SK-N-SH treated with all-trans-retinoic acid at 6 μM for 48 hours (cell line): ENCODE measurements around the gene HTR1D.

Experiments
- ATAC-seq: fragments of 200-7000 bp; cut with Tn5 transposase; 3 replicates; pipeline ENCODE4 v1.9.1; 2020; ENCODE audit warnings: mild to moderate bottlenecking, moderate library complexity
- ARNTL ChIP-seq: fragments of 450-650 bp; formaldehyde crosslinking; IDR thresholded peaks from 2 replicates; pipeline ENCODE4 v1.5.0; 2020; ENCODE audit warnings: low read depth, mild to moderate bottlenecking, moderate library complexity, borderline replicate concordance
- BACH2 ChIP-seq: fragments of 250-450 bp; sonication (Bioruptor Pico); IDR thresholded peaks from 2 replicates; pipeline ENCODE4 v1.9.0; 2021; ENCODE audit warnings: mild to moderate bottlenecking, borderline replicate concordance
- CSDC2 ChIP-seq: fragments of 250-450 bp; sonication (Bioruptor Pico); IDR thresholded peaks from 2 replicates; pipeline ENCODE4 v1.5.0; 2020; ENCODE audit warnings: mild to moderate bottlenecking, moderate library complexity
- ESRRG ChIP-seq: fragments of 250-450 bp; sonication (Bioruptor Pico); IDR thresholded peaks from 2 replicates; pipeline ENCODE4 v1.6.1; 2021; ENCODE audit warnings: mild to moderate bottlenecking
- GLIS3 ChIP-seq: fragments of 250-450 bp; sonication (Bioruptor Pico); IDR thresholded peaks from 2 replicates; pipeline ENCODE4 v1.5.0; 2020; ENCODE audit warnings: mild to moderate bottlenecking, moderate library complexity
- ISL1 ChIP-seq: fragments of 250-450 bp; sonication (Bioruptor Pico); IDR thresholded peaks from 2 replicates; pipeline ENCODE4 v2.1.2; 2022; ENCODE audit warnings: mild to moderate bottlenecking, moderate library complexity
- OSR1 ChIP-seq: fragments of 250-450 bp; sonication (Bioruptor Pico); IDR thresholded peaks from 2 replicates; pipeline ENCODE4 v1.8.0; 2022; ENCODE audit warnings: moderate library complexity, mild to moderate bottlenecking, inconsistent platforms
- RARB ChIP-seq: fragments of 250-450 bp; sonication (Bioruptor Pico); IDR thresholded peaks from 2 replicates; pipeline ENCODE4 v1.8.0; 2021; ENCODE audit warnings: mild to moderate bottlenecking, moderate library complexity
- SNAI2 ChIP-seq: fragments of 250-450 bp; sonication (Bioruptor Pico); IDR thresholded peaks from 2 replicates; pipeline ENCODE4 v1.5.0; 2020; ENCODE audit warnings: mild to moderate bottlenecking, moderate library complexity
- TCF4 ChIP-seq: fragments of 250-450 bp; sonication (Bioruptor Pico); IDR thresholded peaks from 2 replicates; pipeline ENCODE4 v1.8.0; 2021; ENCODE audit warnings: mild to moderate bottlenecking, moderate library complexity, borderline replicate concordance
- TOX ChIP-seq: fragments of 250-450 bp; sonication (Bioruptor Pico); IDR thresholded peaks from 2 replicates; pipeline ENCODE4 v1.8.0; 2021; ENCODE audit warnings: mild to moderate bottlenecking, moderate library complexity, borderline replicate concordance
- ZC3H10 ChIP-seq: fragments of 250-450 bp; sonication (Bioruptor Pico); IDR thresholded peaks from 2 replicates; pipeline ENCODE4 v1.5.1; 2021; ENCODE audit warnings: mild to moderate bottlenecking, moderate library complexity
- ZFP3 ChIP-seq: fragments of 250-450 bp; sonication (Bioruptor Pico); IDR thresholded peaks from 2 replicates; pipeline ENCODE4 v1.5.0; 2020; ENCODE audit warnings: mild to moderate bottlenecking, moderate library complexity
- ZFP30 ChIP-seq: fragments of 450-650 bp; formaldehyde crosslinking; IDR thresholded peaks from 2 replicates; pipeline ENCODE4 v1.5.0; 2022; ENCODE audit warnings: mild to moderate bottlenecking, moderate library complexity
- ZNF565 ChIP-seq: fragments of 450-650 bp; formaldehyde crosslinking; conservative IDR thresholded peaks from 2 replicates; pipeline ENCODE4 v1.5.0; 2020; ENCODE audit warnings: low read depth, mild to moderate bottlenecking, moderate library complexity
- ZNF70 ChIP-seq: fragments of 450-650 bp; formaldehyde crosslinking; IDR thresholded peaks from 2 replicates; pipeline ENCODE4 v1.5.0; 2020; ENCODE audit warnings: mild to moderate bottlenecking, moderate library complexity
- ZNF8 ChIP-seq: fragments of 450-650 bp; formaldehyde crosslinking; IDR thresholded peaks from 2 replicates; pipeline ENCODE4 v1.5.0; 2020; ENCODE audit warnings: mild to moderate bottlenecking, moderate library complexity
- TF ChIP-seq, protein P1 (sequence below): fragments of 250-450 bp; sonication (Bioruptor Pico); IDR thresholded peaks from 2 replicates; pipeline ENCODE4 v1.5.1; 2020; ENCODE audit warnings: low read depth, mild to moderate bottlenecking, moderate library complexity
- TF ChIP-seq, protein P2 (sequence below): fragments of 250-450 bp; sonication (Bioruptor Pico); IDR thresholded peaks from 2 replicates; pipeline ENCODE4 v1.5.1; 2021; ENCODE audit warnings: mild to moderate bottlenecking, moderate library complexity
- TF ChIP-seq, protein P3 (sequence below): fragments of 250-450 bp; sonication (Bioruptor Pico); IDR thresholded peaks from 2 replicates; pipeline ENCODE4 v1.5.0; 2020; ENCODE audit warnings: mild to moderate bottlenecking, moderate library complexity
- TF ChIP-seq, protein P4 (sequence below): fragments of 250-450 bp; sonication (Bioruptor Pico); IDR thresholded peaks from 2 replicates; pipeline ENCODE4 v1.8.0; 2021; ENCODE audit warnings: low read depth, mild to moderate bottlenecking, moderate library complexity, borderline replicate concordance
- TF ChIP-seq, protein P5 (sequence below): fragments of 250-450 bp; sonication (Bioruptor Pico); IDR thresholded peaks from 2 replicates; pipeline ENCODE4 v1.8.0; 2020; ENCODE audit warnings: mild to moderate bottlenecking, moderate library complexity, borderline replicate concordance

HTR1D gene

DNA sequence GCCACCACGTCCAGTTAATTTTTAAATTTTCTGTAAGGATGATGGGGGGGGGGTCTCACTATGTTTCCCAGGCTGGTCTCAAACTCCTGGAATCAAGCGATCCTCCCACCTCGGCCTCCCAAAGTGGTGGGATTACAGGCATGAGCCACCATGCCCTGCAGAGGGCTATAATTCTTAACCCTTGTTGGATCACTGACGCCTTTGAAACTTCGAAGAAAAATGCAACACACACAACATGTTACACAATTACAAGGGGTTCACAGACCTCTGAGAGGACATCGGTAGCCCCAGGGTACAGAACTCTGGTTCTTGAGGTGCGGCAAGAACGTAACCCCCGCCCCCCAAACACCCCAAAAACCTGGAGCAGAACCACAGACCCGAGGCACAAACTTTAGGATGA lies 40.3 kb downstream of the HTR1D start:
- TF ChIP-seq, protein P1, sequence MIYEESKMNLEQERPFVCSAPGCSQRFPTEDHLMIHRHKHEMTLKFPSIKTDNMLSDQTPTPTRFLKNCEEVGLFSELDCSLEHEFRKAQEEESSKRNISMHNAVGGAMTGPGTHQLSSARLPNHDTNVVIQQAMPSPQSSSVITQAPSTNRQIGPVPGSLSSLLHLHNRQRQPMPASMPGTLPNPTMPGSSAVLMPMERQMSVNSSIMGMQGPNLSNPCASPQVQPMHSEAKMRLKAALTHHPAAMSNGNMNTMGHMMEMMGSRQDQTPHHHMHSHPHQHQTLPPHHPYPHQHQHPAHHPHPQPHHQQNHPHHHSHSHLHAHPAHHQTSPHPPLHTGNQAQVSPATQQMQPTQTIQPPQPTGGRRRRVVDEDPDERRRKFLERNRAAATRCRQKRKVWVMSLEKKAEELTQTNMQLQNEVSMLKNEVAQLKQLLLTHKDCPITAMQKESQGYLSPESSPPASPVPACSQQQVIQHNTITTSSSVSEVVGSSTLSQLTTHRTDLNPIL: no peak
- TF ChIP-seq CSDC2 (no peak), RARB (CRISPR knock-in tag) (no peak), TOX (CRISPR knock-in tag) (no peak), ZNF565 (CRISPR knock-in tag) (no peak)
- no peak for ATAC-seq

DNA sequence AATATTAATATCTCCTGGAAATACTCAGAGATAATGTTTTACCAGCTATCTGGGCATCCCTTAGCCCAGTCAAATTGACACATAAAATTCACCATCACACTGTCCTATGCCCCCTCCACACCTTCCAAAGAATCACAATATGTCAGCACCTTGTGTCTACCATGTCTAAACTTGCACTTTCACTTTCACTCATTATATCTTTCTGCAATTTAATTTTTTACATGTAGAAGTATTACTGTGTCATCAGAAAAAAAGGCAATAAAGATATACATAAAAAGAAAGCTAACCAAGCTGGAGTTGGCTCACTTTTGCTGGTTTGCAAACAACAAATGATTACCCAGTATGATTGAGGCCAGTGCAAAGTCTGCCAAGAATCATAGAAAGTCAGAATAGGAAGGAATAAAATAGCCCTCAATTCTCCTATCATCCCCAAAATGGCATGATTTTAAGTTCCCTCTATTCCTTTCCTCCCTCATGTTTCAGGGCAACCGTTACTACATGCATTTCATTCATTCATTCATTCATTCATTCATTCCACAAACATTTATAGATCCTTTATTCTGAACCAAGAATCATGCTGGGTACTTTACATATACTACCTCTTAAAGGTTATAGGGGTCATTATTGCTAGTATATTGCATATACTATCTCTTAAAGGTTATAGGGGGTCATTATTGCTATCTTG lies 42.7 kb downstream of the HTR1D start:
- no peak for ATAC-seq
- TF ChIP-seq ARNTL (no peak), OSR1 (CRISPR knock-in tag) (no peak), GLIS3 (CRISPR knock-in tag) (no peak), ZC3H10 (CRISPR knock-in tag) (no peak), RARB (CRISPR knock-in tag) (no peak), ZFP30 (CRISPR knock-in tag) (no peak), CSDC2 (no peak), ZNF70 (CRISPR knock-in tag) (no peak), TOX (CRISPR knock-in tag) (no peak), BACH2 (CRISPR knock-in tag) (no peak), ZNF565 (CRISPR knock-in tag) (no peak), ZFP3 (CRISPR knock-in tag) (no peak), ZNF8 (CRISPR knock-in tag) (no peak), SNAI2 (CRISPR knock-in tag) (no peak), TCF4 (CRISPR knock-in tag) (no peak)
- TF ChIP-seq, protein P2, sequence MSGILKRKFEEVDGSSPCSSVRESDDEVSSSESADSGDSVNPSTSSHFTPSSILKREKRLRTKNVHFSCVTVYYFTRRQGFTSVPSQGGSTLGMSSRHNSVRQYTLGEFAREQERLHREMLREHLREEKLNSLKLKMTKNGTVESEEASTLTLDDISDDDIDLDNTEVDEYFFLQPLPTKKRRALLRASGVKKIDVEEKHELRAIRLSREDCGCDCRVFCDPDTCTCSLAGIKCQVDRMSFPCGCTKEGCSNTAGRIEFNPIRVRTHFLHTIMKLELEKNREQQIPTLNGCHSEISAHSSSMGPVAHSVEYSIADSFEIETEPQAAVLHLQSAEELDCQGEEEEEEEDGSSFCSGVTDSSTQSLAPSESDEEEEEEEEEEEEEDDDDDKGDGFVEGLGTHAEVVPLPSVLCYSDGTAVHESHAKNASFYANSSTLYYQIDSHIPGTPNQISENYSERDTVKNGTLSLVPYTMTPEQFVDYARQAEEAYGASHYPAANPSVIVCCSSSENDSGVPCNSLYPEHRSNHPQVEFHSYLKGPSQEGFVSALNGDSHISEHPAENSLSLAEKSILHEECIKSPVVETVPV: no peak
- TF ChIP-seq, protein P3, sequence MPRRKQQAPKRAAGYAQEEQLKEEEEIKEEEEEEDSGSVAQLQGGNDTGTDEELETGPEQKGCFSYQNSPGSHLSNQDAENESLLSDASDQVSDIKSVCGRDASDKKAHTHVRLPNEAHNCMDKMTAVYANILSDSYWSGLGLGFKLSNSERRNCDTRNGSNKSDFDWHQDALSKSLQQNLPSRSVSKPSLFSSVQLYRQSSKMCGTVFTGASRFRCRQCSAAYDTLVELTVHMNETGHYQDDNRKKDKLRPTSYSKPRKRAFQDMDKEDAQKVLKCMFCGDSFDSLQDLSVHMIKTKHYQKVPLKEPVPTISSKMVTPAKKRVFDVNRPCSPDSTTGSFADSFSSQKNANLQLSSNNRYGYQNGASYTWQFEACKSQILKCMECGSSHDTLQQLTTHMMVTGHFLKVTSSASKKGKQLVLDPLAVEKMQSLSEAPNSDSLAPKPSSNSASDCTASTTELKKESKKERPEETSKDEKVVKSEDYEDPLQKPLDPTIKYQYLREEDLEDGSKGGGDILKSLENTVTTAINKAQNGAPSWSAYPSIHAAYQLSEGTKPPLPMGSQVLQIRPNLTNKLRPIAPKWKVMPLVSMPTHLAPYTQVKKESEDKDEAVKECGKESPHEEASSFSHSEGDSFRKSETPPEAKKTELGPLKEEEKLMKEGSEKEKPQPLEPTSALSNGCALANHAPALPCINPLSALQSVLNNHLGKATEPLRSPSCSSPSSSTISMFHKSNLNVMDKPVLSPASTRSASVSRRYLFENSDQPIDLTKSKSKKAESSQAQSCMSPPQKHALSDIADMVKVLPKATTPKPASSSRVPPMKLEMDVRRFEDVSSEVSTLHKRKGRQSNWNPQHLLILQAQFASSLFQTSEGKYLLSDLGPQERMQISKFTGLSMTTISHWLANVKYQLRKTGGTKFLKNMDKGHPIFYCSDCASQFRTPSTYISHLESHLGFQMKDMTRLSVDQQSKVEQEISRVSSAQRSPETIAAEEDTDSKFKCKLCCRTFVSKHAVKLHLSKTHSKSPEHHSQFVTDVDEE: no peak
- TF ChIP-seq, protein P4, sequence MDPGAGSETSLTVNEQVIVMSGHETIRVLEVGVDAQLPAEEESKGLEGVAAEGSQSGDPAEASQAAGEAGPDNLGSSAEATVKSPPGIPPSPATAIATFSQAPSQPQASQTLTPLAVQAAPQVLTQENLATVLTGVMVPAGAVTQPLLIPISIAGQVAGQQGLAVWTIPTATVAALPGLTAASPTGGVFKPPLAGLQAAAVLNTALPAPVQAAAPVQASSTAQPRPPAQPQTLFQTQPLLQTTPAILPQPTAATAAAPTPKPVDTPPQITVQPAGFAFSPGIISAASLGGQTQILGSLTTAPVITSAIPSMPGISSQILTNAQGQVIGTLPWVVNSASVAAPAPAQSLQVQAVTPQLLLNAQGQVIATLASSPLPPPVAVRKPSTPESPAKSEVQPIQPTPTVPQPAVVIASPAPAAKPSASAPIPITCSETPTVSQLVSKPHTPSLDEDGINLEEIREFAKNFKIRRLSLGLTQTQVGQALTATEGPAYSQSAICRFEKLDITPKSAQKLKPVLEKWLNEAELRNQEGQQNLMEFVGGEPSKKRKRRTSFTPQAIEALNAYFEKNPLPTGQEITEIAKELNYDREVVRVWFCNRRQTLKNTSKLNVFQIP (CRISPR knock-in tag): no peak
- TF ChIP-seq, all 23 proteins: peak for 0

DNA sequence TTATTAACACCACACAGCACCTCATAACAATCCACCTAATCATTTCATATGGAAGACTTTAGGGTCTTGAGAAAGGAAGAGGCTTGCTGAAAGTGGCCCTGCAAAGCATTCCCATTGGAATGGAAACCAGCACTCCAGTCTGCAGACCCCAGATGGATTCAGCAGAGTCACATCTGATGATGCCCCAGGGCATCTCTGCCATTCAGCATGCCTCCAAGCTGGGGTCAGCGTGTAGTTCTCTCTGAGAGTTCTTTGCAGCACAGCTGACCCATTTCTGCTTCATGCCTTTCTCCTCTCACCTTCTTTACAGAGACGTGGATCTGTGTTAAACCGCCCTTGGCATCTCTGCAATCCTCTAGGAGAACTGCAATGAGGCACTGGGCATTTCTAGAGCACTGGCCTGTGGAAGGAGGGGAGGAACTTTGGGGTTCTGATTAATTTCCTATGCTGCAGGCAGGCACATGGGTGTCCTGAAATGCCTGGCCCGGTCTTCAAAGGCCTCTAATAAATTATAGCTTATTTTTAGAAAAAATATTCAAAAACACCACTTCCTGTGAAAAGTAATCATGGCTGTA lies 46.0 kb downstream of the HTR1D start:
- TF ChIP-seq ZNF565 (CRISPR knock-in tag) (no peak), TCF4 (CRISPR knock-in tag) (no peak), ISL1 (CRISPR knock-in tag) (no peak), ZNF8 (CRISPR knock-in tag) (no peak), ESRRG (CRISPR knock-in tag) (no peak), SNAI2 (CRISPR knock-in tag) (no peak), OSR1 (CRISPR knock-in tag) (no peak), CSDC2 (no peak)
- TF ChIP-seq, protein P3: no peak
- TF ChIP-seq, protein P4 (CRISPR knock-in tag): no peak
- TF ChIP-seq, protein P5, sequence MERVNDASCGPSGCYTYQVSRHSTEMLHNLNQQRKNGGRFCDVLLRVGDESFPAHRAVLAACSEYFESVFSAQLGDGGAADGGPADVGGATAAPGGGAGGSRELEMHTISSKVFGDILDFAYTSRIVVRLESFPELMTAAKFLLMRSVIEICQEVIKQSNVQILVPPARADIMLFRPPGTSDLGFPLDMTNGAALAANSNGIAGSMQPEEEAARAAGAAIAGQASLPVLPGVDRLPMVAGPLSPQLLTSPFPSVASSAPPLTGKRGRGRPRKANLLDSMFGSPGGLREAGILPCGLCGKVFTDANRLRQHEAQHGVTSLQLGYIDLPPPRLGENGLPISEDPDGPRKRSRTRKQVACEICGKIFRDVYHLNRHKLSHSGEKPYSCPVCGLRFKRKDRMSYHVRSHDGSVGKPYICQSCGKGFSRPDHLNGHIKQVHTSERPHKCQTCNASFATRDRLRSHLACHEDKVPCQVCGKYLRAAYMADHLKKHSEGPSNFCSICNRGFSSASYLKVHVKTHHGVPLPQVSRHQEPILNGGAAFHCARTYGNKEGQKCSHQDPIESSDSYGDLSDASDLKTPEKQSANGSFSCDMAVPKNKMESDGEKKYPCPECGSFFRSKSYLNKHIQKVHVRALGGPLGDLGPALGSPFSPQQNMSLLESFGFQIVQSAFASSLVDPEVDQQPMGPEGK (CRISPR knock-in tag): no peak
- ATAC-seq: no peak
